ENCODE measurements around the gene CTNNA3.

The CTNNA3 gene

DNA sequence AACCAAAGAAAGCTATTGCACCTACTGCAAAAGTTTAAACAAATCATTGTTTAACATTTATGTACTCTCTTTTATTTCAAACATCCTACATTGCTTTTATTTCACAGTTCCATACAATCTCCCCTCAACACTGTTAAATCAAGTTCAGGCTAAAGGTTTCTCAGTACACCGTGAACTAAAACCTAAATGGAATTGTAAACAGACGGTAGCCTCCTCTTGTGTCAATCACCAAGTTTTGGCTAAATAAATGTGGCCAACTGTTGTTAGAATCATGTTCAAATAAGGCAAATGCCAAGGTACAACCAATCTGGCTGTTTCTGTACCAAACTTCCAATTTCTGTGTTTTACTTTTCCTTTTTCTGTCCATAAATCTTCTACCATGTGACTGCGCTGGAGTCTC, 1493.9 kb downstream of the CTNNA3 start:
- H3K4me3 ChIP-seq (ENCODE audit: low read length) = no peak overlapping the region
- no peak for DNase-seq (ENCODE audit: low read depth)
- no peak for TF ChIP-seq CTCF (conservative IDR thresholded peaks at IDR 0.05; ENCODE audit: low read length)

- no peak for DNase-seq (ENCODE audit: low read depth)
- TF ChIP-seq CTCF (conservative IDR thresholded peaks at IDR 0.05; ENCODE audit: low read length) = no peak
- no peak overlapping the region for H3K4me3 ChIP-seq (ENCODE audit: low read length)
Measured at GRCh38 chr10:66192162-66192831, 1503.7 kb downstream of the CTNNA3 start.

- DNase-seq (ENCODE audit: low read depth) = no peak
- H3K4me3 ChIP-seq (ENCODE audit: low read length) = no peak overlapping the region
- no peak for TF ChIP-seq CTCF (conservative IDR thresholded peaks at IDR 0.05; ENCODE audit: low read length)
Measured at GRCh38 chr10:66190413-66190812, 1505.6 kb downstream of the CTNNA3 start.

DNA sequence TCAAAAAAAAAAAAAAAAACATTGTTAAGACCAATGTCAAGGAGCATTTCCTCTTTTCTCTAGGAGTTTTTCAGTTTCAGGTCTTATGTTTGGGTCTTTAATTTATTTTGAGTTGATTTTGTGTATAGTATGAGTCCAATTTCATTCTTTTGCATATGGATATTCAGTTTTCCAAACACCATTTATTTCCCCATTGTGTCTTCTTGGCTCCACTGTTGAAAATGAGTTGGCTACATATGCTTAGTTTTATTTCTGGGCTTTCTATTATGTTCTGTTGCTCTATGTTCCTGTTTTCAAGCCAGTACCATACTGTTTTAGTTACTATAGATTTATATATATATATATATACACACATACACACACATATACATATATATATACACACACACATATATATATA, 1506.7 kb downstream of the CTNNA3 start:
- DNase-seq (ENCODE audit: low read depth) = no peak
- no peak for TF ChIP-seq CTCF (conservative IDR thresholded peaks at IDR 0.05; ENCODE audit: low read length)
- no peak overlapping the region for H3K4me3 ChIP-seq (ENCODE audit: low read length)

DNA sequence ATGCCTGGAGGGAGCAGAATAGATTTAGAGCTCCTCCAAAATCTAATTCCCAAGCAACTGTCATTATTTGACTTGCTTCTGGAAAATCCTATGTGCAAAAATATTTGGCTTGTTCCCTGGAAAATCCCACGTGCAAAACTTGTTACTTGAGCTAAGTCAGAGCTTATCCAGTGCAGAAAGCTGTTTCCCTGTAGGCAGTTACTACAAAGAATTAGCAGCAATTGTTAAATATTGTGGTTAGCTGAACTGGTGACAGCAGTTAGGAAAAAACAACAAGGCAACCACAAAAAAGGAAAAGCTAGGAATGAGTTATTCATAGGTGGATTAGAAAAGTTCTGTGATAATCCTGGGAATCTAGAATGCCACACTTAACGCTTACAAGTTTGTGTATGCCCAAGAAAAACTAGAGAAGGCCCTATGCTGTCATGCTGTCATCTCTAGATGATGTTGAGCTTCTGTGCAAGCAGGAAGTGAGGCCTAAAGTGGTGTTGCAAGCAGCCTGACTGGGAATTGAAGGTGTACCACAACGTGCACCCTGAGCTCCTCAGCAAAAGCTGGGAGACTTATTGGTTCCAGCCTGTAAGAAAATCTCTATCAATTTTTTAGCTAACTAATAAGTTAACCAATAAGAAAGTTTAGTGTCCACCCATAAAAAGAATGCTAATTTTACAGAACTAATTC, 1508.8 kb downstream of the CTNNA3 start:
- no peak for DNase-seq (ENCODE audit: low read depth)
- no peak overlapping the region for H3K4me3 ChIP-seq (ENCODE audit: low read length)
- TF ChIP-seq CTCF (conservative IDR thresholded peaks at IDR 0.05; ENCODE audit: low read length) = no peak

DNA sequence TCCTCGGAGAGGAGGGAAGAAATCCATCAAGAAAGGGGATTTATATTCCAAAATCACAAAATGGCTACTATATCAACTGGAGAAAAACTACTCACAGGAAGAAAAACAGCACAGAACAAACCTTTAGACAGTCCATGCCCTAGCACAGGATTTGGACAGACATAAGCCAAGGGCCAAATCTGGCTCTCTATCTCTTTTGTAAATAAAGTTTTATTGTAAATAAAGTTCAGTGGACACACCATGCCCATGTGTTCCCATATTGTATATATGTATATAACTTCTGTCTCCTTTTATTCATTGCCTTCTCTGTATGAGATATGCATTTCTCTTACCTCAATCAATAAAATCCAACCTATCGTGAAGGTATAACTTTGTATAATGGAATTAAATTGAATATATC, 1513.0 kb downstream of the CTNNA3 start:
- no peak overlapping the region for H3K4me3 ChIP-seq (ENCODE audit: low read length)

More for the DNA sequence above, 1513.0 kb downstream of the CTNNA3 start:
- DNase-seq (ENCODE audit: low read depth) = no peak
- no peak for TF ChIP-seq CTCF (conservative IDR thresholded peaks at IDR 0.05; ENCODE audit: low read length)
